Stomach (tissue), 4 donors: ENCODE data around the gene CCDC13.

Experiments
- CTCF ChIP-seq, 7 experiments: fragments of 450-650 bp in 4 of 7; fragments of 200-600 bp in 3 of 7; sonication (generic) in 3 of 7; IDR thresholded peaks; one replicate each; pipeline ENCODE4 v1.5.1; 2016 to 2019; ENCODE audit warnings: antibody characterized with exemption in 7 of 7, control low read depth in 2 of 7, mild to moderate bottlenecking in 1 of 7
- POLR2A ChIP-seq, 4 donors: fragments of 450-650 bp; IDR thresholded peaks; one replicate each; pipeline ENCODE4 v1.6.1; 2016; ENCODE audit warnings: antibody characterized with exemption in 4 of 4, control low read depth in 2 of 4, mild to moderate bottlenecking in 1 of 4, moderate library complexity in 1 of 4
- POLR2AphosphoS5 ChIP-seq, 3 donors: sonication (generic); formaldehyde crosslinking; IDR thresholded peaks; one replicate each; pipeline ENCODE4 v1.6.1; 2016; ENCODE audit warnings: antibody characterized with exemption in 3 of 3

GRCh38 chr3:42804831-42805132 is 31.7 kb upstream of the CCDC13 start:
- TF ChIP-seq CTCF (IDR thresholded peaks at IDR 0.05) (no peak), POLR2A (IDR thresholded peaks at IDR 0.05) (no peak), POLR2AphosphoS5 (IDR thresholded peaks at IDR 0.05) (no peak)
